ENCODE data around the gene CCDC88A. TPM values are rescaled to one million over a fixed set of nuclear protein-coding genes. Genes with fewer than 3 reads are reported as not detected.

Gene CCDC88A
- polyA plus RNA-seq, 2 of the 4 experiments (the other 2 are of a cell fraction), result 21.3 to 77.8 TPM

DNA sequence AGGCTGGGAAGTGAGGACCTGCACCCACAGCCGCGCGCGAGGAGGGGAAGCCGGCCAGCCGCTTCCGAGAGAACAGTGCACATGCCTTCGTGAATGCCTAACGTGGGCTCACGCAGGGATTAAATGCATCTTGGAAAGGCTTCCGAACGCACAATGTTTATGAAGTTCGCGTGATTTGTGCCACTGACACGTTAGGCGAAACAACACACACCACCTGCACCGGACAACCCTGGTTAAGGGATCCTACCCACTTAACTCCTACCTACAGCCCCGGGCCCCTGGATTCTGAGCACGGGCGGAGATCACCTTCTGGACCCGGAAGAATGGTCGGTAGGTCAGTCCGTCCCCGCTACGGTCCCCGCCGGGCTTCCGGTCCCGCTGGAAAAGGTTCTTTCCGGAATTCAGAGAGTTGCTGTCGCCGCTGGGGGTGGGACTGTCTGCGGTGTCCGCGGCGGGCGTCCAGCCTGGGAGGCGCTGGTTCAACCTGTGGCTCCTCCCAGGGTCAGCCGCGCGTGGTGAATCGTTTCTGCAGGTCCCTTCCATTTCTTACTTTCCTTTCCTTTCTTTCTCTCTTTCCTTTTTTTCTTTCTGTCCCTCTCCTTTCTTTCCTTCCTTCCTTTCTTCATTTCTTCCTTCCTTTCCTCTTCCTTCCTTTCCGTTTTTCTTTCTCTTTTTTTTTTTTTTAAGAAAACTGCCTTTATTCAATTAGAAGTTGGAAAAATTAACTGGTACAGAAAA is 150.6 kb downstream of the CCDC88A start, which contains the start of gene MTIF2 (continued):
- TF ChIP-seq MAZ (IDR thresholded peaks at IDR 0.05; ENCODE audit: borderline replicate concordance, low read depth, low read length) (no peak), GATA3 (IDR thresholded peaks at IDR 0.05; ENCODE audit: borderline replicate concordance) (peak; percentile 51; the same call in 1 of the 2 replicates), CEBPB (IDR thresholded peaks at IDR 0.05) (peak in 1 of 2 experiments; percentile 44; a peak in 1 of 4 replicates), EHMT2 (IDR thresholded peaks at IDR 0.05; ENCODE audit: low read depth) (no peak), KDM1A (IDR thresholded peaks at IDR 0.05; ENCODE audit: low read depth) (no peak), SREBF2 (IDR thresholded peaks at IDR 0.05) (no peak), RARB (CRISPR knock-in tag; IDR thresholded peaks at IDR 0.05) (no peak), TFCP2L1 (CRISPR knock-in tag; IDR thresholded peaks at IDR 0.05) (0 out of 2 replicates have a peak, but pooled peaks have one; percentile 21), RAD21 (conservative IDR thresholded peaks at IDR 0.05 in 1 of 2, IDR thresholded peaks at IDR 0.05 in 1 of 2) (0 out of 5 replicates have a peak, but pooled peaks of 1 of the 2 experiments have one; percentile 9), ELK1 (IDR thresholded peaks at IDR 0.05; ENCODE audit: low read depth, low read length) (no peak), ZSCAN20 (CRISPR knock-in tag; IDR thresholded peaks at IDR 0.05) (0 out of 2 replicates have a peak, but pooled peaks have one; percentile 61), ZC3H11A (IDR thresholded peaks at IDR 0.05) (no peak; the same call in 1 of the 2 replicates), E2F6 (IDR thresholded peaks at IDR 0.05; ENCODE audit: borderline replicate concordance, low read depth) (peak; percentile 72), CBX2 (IDR thresholded peaks at IDR 0.05; ENCODE audit: borderline replicate concordance, low read depth) (no peak), EHF (CRISPR knock-in tag; IDR thresholded peaks at IDR 0.05) (no peak)
- TF ChIP-seq, protein P1, sequence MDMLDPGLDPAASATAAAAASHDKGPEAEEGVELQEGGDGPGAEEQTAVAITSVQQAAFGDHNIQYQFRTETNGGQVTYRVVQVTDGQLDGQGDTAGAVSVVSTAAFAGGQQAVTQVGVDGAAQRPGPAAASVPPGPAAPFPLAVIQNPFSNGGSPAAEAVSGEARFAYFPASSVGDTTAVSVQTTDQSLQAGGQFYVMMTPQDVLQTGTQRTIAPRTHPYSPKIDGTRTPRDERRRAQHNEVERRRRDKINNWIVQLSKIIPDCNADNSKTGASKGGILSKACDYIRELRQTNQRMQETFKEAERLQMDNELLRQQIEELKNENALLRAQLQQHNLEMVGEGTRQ (IDR thresholded peaks at IDR 0.05), result no peak
- TF ChIP-seq, protein P2, sequence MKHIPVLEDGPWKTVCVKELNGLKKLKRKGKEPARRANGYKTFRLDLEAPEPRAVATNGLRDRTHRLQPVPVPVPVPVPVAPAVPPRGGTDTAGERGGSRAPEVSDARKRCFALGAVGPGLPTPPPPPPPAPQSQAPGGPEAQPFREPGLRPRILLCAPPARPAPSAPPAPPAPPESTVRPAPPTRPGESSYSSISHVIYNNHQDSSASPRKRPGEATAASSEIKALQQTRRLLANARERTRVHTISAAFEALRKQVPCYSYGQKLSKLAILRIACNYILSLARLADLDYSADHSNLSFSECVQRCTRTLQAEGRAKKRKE (CRISPR knock-in tag; IDR thresholded peaks at IDR 0.05; ENCODE audit: low read depth), result peak; percentile 17; the same call in 1 of the 2 replicates

DNA sequence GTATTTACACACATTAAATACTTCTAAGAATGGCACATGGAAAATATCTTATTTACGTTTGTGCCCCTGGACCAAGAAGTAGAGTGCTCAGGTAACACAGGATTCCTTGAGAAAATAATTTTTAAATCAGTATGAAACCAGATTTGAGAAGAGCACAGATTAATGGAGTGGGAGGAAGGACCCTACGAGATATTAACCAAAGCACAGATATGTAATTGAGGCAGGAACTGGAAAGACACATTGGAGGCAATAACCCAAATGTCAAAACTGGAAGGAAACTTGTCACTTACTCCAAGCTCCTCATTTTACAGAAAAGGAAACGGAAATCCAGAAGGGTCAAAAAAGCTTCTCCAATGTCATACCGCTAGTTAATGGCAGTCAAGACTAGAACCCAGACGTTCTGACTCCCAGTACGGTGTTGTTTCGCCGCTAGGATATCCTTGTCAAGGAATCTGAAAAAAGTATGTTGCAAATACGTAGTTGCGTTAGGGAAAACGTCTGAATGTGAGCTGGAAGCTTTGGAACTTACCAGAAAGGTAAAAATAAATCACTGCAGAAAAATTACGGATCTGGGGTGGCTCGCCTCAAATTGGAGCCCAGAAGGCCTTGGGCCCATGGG is 151.3 kb downstream of the CCDC88A start:
- FAIRE-seq (no peak), ATAC-seq (peak; percentile 26 to 35; a peak in 3 of 6 replicates), DNase-seq (ENCODE audit: low read depth in 1 of 2, low spot score in 1 of 2) (no peak)
- WGBS (ENCODE audit: missing lambda C conversion rate), result 6% methylated on average over 13 of the region's 13 CpGs
- H3K4me2 ChIP-seq, result peak overlapping the region; percentile 86
- no peaks in the 10 kb centered on the region for H3K9me3 ChIP-seq
- peaks cover 10% of the 10 kb centered on the region; the same call in 2 of the 3 replicates for H3K4me1 ChIP-seq
- peak overlapping the region; percentile 82 for H3K4me3 ChIP-seq
- H3K27ac ChIP-seq, result peak overlapping the region; percentile 85 to 88
- ChIA-PET CTCF (interaction anchor here (1.2 kb wide), 1 partner anchor 220 kb away, joined by 3 read pairs; no protein-coding TSS in a partner anchor), POLR2A (interaction anchor here (0.5 to 0.8 kb wide), 2 partner anchors 12 to 36 kb away, joined by 3 to 5 read pairs; partner anchors contain the start of genes CLHC1 and RPS27A)
- TF ChIP-seq, protein P2 (CRISPR knock-in tag; IDR thresholded peaks at IDR 0.05; ENCODE audit: low read depth), result no peak
- TF ChIP-seq, protein P3, sequence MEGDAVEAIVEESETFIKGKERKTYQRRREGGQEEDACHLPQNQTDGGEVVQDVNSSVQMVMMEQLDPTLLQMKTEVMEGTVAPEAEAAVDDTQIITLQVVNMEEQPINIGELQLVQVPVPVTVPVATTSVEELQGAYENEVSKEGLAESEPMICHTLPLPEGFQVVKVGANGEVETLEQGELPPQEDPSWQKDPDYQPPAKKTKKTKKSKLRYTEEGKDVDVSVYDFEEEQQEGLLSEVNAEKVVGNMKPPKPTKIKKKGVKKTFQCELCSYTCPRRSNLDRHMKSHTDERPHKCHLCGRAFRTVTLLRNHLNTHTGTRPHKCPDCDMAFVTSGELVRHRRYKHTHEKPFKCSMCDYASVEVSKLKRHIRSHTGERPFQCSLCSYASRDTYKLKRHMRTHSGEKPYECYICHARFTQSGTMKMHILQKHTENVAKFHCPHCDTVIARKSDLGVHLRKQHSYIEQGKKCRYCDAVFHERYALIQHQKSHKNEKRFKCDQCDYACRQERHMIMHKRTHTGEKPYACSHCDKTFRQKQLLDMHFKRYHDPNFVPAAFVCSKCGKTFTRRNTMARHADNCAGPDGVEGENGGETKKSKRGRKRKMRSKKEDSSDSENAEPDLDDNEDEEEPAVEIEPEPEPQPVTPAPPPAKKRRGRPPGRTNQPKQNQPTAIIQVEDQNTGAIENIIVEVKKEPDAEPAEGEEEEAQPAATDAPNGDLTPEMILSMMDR (IDR thresholded peaks at IDR 0.05), result no peak
- TF ChIP-seq TP53 (CRISPR knock-in tag; IDR thresholded peaks at IDR 0.05) (no peak), ZFP36 (IDR thresholded peaks at IDR 0.05; ENCODE audit: borderline replicate concordance, partially characterized antibody) (no peak), RNF2 (IDR thresholded peaks at IDR 0.05; ENCODE audit: borderline replicate concordance, low read depth) (no peak), ELK1 (IDR thresholded peaks at IDR 0.05; ENCODE audit: low read depth, low read length) (no peak), EHF (CRISPR knock-in tag; IDR thresholded peaks at IDR 0.05) (no peak), MAZ (IDR thresholded peaks at IDR 0.05; ENCODE audit: borderline replicate concordance, low read depth, low read length) (no peak), CEBPB (IDR thresholded peaks at IDR 0.05) (no peak), CHD2 (IDR thresholded peaks at IDR 0.05; ENCODE audit: low read length, partially characterized antibody) (no peak), RAD21 (conservative IDR thresholded peaks at IDR 0.05 in 1 of 2, IDR thresholded peaks at IDR 0.05 in 1 of 2) (no peak), TFCP2L1 (CRISPR knock-in tag; IDR thresholded peaks at IDR 0.05) (no peak), ESRRA (IDR thresholded peaks at IDR 0.05; ENCODE audit: borderline replicate concordance, low read length) (no peak), BHLHE40 (IDR thresholded peaks at IDR 0.05; ENCODE audit: low read depth, low read length) (no peak), EHMT2 (IDR thresholded peaks at IDR 0.05; ENCODE audit: low read depth) (no peak)
- TF ChIP-seq, protein P4, sequence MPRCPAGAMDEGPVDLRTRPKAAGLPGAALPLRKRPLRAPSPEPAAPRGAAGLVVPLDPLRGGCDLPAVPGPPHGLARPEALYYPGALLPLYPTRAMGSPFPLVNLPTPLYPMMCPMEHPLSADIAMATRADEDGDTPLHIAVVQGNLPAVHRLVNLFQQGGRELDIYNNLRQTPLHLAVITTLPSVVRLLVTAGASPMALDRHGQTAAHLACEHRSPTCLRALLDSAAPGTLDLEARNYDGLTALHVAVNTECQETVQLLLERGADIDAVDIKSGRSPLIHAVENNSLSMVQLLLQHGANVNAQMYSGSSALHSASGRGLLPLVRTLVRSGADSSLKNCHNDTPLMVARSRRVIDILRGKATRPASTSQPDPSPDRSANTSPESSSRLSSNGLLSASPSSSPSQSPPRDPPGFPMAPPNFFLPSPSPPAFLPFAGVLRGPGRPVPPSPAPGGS (IDR thresholded peaks at IDR 0.05), result no peak
